ENCODE measurements around the gene CYP24A1.

DNA sequence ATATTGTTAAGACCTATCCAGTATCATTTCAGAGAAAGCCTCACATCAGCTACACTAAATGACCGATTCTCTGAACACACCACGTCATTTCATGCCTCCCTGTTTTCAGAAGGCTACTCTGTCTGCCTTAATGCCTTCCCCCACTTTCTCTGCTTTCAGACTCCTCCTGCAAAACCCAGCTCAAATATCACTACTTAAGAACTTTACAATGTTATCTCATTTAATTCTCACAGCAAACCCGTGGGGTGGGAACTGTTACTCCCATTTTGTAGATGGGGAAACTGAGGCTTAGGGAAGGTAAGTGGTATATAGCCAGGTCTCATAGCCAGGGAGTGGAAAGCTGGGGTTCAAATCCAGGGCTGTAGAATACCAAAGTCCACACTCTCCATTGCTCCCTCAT lies 2.8 kb downstream of the CYP24A1 start:
- TF ChIP-seq CTCF (IDR thresholded peaks at IDR 0.05) (no peak), POLR2A (IDR thresholded peaks at IDR 0.05) (no peak)
